HCT116 (cell line): ENCODE results near the gene PCBP3. TPM values are rescaled to one million over a fixed set of nuclear protein-coding genes. Genes with fewer than 3 reads are reported as not detected.

Experiments
- ATAC-seq: fragments of 200-7000 bp; cut with Tn5 transposase; 2 replicates; pipeline ENCODE4 v1.9.1; 2020; ENCODE audit warnings: mild to moderate bottlenecking, moderate library complexity
- BruUV-seq: library from RNA; stranded (reverse); fragments of 400-500 nt; replicated peaks from 2 replicates; lab custom pipeline; 2021; lab: Mats Ljungman, UMichigan
- CTCF ChIA-PET: fragments of 300-600 bp; sonication (Branson Sonifier 250); formaldehyde crosslinking; loops from one replicate; lab custom pipeline; 2021; ENCODE audit warnings: antibody characterized with exemption; lab: Charles Lee
- POLR2A ChIA-PET: fragments of 300-600, 350-600 bp; sonication (Branson Sonifier 250); formaldehyde crosslinking; loops from one replicate; lab custom pipeline; 2021; ENCODE audit warnings: antibody characterized with exemption; lab: Charles Lee
- RAD21 ChIA-PET, 2 experiments: fragments of 300-600 bp; sonication (Branson Sonifier 250); formaldehyde crosslinking; loops; one replicate each; lab custom pipeline; 2023; ENCODE audit warnings: low total read pairs in 2 of 2; ENCODE audit not compliant: uncharacterized antibody in 2 of 2, unreplicated experiment in 2 of 2, low non-redundant PET in 1 of 2; lab: Charles Lee
- DNase-seq: peaks from one replicate; pipeline ENCODE4 v3.0.0-alpha.2; 2010; ENCODE audit warnings: low read depth, low spot score
- H2AFZ ChIP-seq: fragments of 200-600 bp; shearing (Covaris generic), sonication (generic); 2 replicates; pipeline ENCODE4 v1.6.1; 2017; ENCODE audit warnings: low read depth, mixed run types, mixed read lengths, antibody characterized with exemption, low read length; ENCODE audit not compliant: poor library complexity, severe bottlenecking
- H3K27ac ChIP-seq: 2 replicates; pipeline ENCODE4 v1.5.1; 2012; ENCODE audit warnings: low read depth, low read length
- H3K27me3 ChIP-seq: fragments of 200-600 bp; sonication (generic); 2 replicates; pipeline ENCODE4 v1.6.1; 2016; ENCODE audit warnings: mixed run types, low read length, mixed read lengths; ENCODE audit not compliant: insufficient read depth
- H3K36me3 ChIP-seq, 2 experiments: fragments of 200-500 bp in 1 of 2; fragments of 200-600 bp in 1 of 2; sonication (Bioruptor generic) in 1 of 2; sonication (generic) in 1 of 2; 2 replicates each; pipeline versions ENCODE4 v1.5.1 to v1.6.1; 2014 to 2016; ENCODE audit warnings: low read length in 2 of 2, inconsistent platforms in 1 of 2, mixed read lengths in 1 of 2, mixed run types in 1 of 2; ENCODE audit not compliant: insufficient read depth in 2 of 2, control insufficient read depth in 1 of 2
- H3K4me1 ChIP-seq, 2 experiments: fragments of 200-600 bp in 1 of 2; sonication (generic) in 1 of 2; 2 replicates each; pipeline versions ENCODE4 v1.5.1 to v1.6.1; 2012 to 2017; ENCODE audit warnings: low read length in 2 of 2, inconsistent platforms in 1 of 2, mild to moderate bottlenecking in 1 of 2, mixed read lengths in 1 of 2, mixed run types in 1 of 2, moderate library complexity in 1 of 2; ENCODE audit not compliant: insufficient read depth in 2 of 2, control insufficient read depth in 1 of 2
- H3K4me2 ChIP-seq: fragments of 200-600 bp; sonication (generic); 2 replicates; pipeline ENCODE4 v1.6.1; 2017; ENCODE audit warnings: mixed run types, low read length, mixed read lengths
- H3K4me3 ChIP-seq, 2 experiments: fragments of 200-600 bp in 1 of 2; sonication (generic) in 1 of 2; replicated peaks in 1 of 2; 2 replicates each; pipeline ENCODE4 v1.5.1; 2011 to 2016; ENCODE audit warnings: low read length in 2 of 2, control low read depth in 1 of 2, low read depth in 1 of 2, mild to moderate bottlenecking in 1 of 2, mixed read lengths in 1 of 2, mixed run types in 1 of 2
- H3K79me2 ChIP-seq: fragments of 200-600 bp; sonication (generic); 2 replicates; pipeline ENCODE4 v1.6.1; 2017; ENCODE audit warnings: mild to moderate bottlenecking, mixed run types, low read length, moderate library complexity, mixed read lengths; ENCODE audit not compliant: insufficient read depth
- H3K9ac ChIP-seq: fragments of 200-600 bp; sonication (generic); 2 replicates; pipeline ENCODE4 v1.6.1; 2016; ENCODE audit warnings: low read length, mixed read lengths
- H3K9me2 ChIP-seq: fragments of 200-600 bp; sonication (generic), shearing (Covaris generic); 2 replicates; pipeline ENCODE4 v1.6.1; 2017; ENCODE audit warnings: mixed run types, mild to moderate bottlenecking, moderate library complexity; ENCODE audit not compliant: insufficient read depth
- H3K9me3 ChIP-seq, 2 experiments: fragments of 200-500 bp in 1 of 2; fragments of 200-600 bp in 1 of 2; sonication (Bioruptor generic) in 1 of 2; sonication (generic) in 1 of 2; 2 replicates each; pipeline ENCODE4 v1.6.1; 2014 to 2017; ENCODE audit warnings: low read length in 2 of 2, mixed read lengths in 2 of 2, inconsistent platforms in 1 of 2, low read depth in 1 of 2, mild to moderate bottlenecking in 1 of 2, mixed run types in 1 of 2, moderate library complexity in 1 of 2; ENCODE audit not compliant: control insufficient read depth in 1 of 2, insufficient read depth in 1 of 2
- H4K20me1 ChIP-seq: fragments of 200-600 bp; sonication (generic), shearing (Covaris generic); 2 replicates; pipeline ENCODE4 v1.6.1; 2017; ENCODE audit warnings: mixed run types, mild to moderate bottlenecking, moderate library complexity; ENCODE audit not compliant: insufficient read depth
- CBX3 ChIP-seq: IDR thresholded peaks from 2 replicates; pipeline ENCODE4 v1.6.1; 2012; ENCODE audit warnings: low read depth
- CEBPB ChIP-seq: IDR thresholded peaks from 2 replicates; pipeline ENCODE4 v1.6.1; 2012; ENCODE audit warnings: low read depth
- EGR1 ChIP-seq: IDR thresholded peaks from 2 replicates; pipeline ENCODE4 v1.6.1; 2012; ENCODE audit warnings: low read depth
- ELF1 ChIP-seq: IDR thresholded peaks from 2 replicates; pipeline ENCODE4 v1.6.1; 2012; ENCODE audit warnings: low read depth, borderline replicate concordance
- EZH2 ChIP-seq: fragments of 200-600 bp; sonication (generic); IDR thresholded peaks from 2 replicates; pipeline ENCODE4 v1.6.1; 2017; ENCODE audit warnings: antibody characterized with exemption, mixed run types
- FOSL1 ChIP-seq: IDR thresholded peaks from 2 replicates; pipeline ENCODE4 v1.6.1; 2012; ENCODE audit warnings: low read depth
- JUND ChIP-seq: IDR thresholded peaks from 2 replicates; pipeline ENCODE4 v1.6.1; 2012
- MAX ChIP-seq: IDR thresholded peaks from 2 replicates; pipeline ENCODE4 v1.6.1; 2012
- POLR2AphosphoS5 ChIP-seq: IDR thresholded peaks from 2 replicates; pipeline ENCODE4 v1.6.1; 2011; ENCODE audit warnings: mild to moderate bottlenecking, low read depth, low read length, moderate library complexity
- RAD21 ChIP-seq: IDR thresholded peaks from 2 replicates; pipeline ENCODE4 v1.6.1; 2012; ENCODE audit warnings: low read depth, mild to moderate bottlenecking
- SIN3A ChIP-seq: IDR thresholded peaks from 2 replicates; pipeline ENCODE4 v1.6.1; 2012; ENCODE audit warnings: low read depth
- SP1 ChIP-seq: IDR thresholded peaks from 2 replicates; pipeline ENCODE4 v1.6.1; 2012; ENCODE audit warnings: low read depth
- TCF7L2 ChIP-seq: IDR thresholded peaks from 2 replicates; pipeline ENCODE4 v1.7.0; 2011; ENCODE audit warnings: borderline replicate concordance, inconsistent platforms; ENCODE audit not compliant: insufficient read depth, insufficient read length; ENCODE audit errors: extremely low read depth
- YY1 ChIP-seq: IDR thresholded peaks from 2 replicates; pipeline ENCODE4 v1.6.1; 2011; ENCODE audit warnings: low read length, low read depth, moderate library complexity, mild to moderate bottlenecking; ENCODE audit not compliant: insufficient replicate concordance; ENCODE audit errors: extremely low read depth
- ZBTB33 ChIP-seq: IDR thresholded peaks from 2 replicates; pipeline ENCODE4 v1.6.1; 2011; ENCODE audit warnings: mild to moderate bottlenecking, low read length, moderate library complexity; ENCODE audit not compliant: insufficient replicate concordance; ENCODE audit errors: extremely low read depth
- ZNF274 ChIP-seq: fragments of 200-500 bp; sonication (Bioruptor generic); IDR thresholded peaks from 2 replicates; pipeline ENCODE4 v1.6.1; 2014; ENCODE audit warnings: mild to moderate bottlenecking, low read depth, low read length, inconsistent platforms
- intact Hi-C: fragments of 100-400 bp; cut with micrococcal nuclease; formaldehyde crosslinking; loops from 2 replicates; pipeline ENCODE4 v1.10.0; 2022
- total RNA-seq: library from RNA; stranded (reverse); gene quantifications from one replicate; pipeline ENCODE4 v1.2.1, GENCODE V29; 2021; ENCODE audit not compliant: unreplicated experiment

The PCBP3 gene
- total RNA-seq, 1 experiment from 2014 or later = 3.1 TPM

- Histone ChIP-seq H4K20me1 (no peaks in the 10 kb centered on the region), H3K9me3 (no peaks in the 10 kb centered on the region), H3K4me3 (no peak overlapping the region), H3K27me3 (no peaks in the 10 kb centered on the region), H3K36me3 (no peaks in the 10 kb centered on the region), H3K4me2 (no peak overlapping the region), H2AFZ (no peak overlapping the region), H3K27ac (no peak overlapping the region), H3K9ac (no peak overlapping the region), H3K79me2 (no peaks in the 10 kb centered on the region), H3K4me1 (no peaks in the 10 kb centered on the region; a peak in 1 of 4 replicates), H3K9me2 (no peaks in the 10 kb centered on the region)
- ChIA-PET CTCF (no interaction called here), RAD21 (no interaction called here), POLR2A (no interaction called here)
- TF ChIP-seq RAD21 = no peak
- TF ChIP-seq SP1 = no peak
- TF ChIP-seq TCF7L2 = no peak
- ATAC-seq (no peak), DNase-seq (no peak)
- BruUV-seq = no TSS peak
- intact Hi-C loops = no loop called here
Measured at GRCh38 chr21:45830221-45830640, 186.7 kb downstream of the PCBP3 start.

GRCh38 chr21:45830720-45831366 lies 187.3 kb downstream of the PCBP3 start:
- BruUV-seq = no TSS peak
- ChIA-PET POLR2A (no interaction called here), CTCF (no interaction called here), RAD21 (no interaction called here)
- Histone ChIP-seq H3K4me3 (no peak overlapping the region), H2AFZ (no peak overlapping the region), H3K27me3 (no peaks in the 10 kb centered on the region), H3K27ac (no peak overlapping the region), H3K9me3 (no peaks in the 10 kb centered on the region), H3K79me2 (no peaks in the 10 kb centered on the region), H3K4me1 (no peaks in the 10 kb centered on the region; a peak in 1 of 4 replicates), H3K4me2 (no peak overlapping the region), H4K20me1 (no peaks in the 10 kb centered on the region), H3K9me2 (no peaks in the 10 kb centered on the region), H3K9ac (no peak overlapping the region), H3K36me3 (no peaks in the 10 kb centered on the region)
- ATAC-seq (no peak), DNase-seq (no peak)
- intact Hi-C loops = no loop called here
- TF ChIP-seq POLR2AphosphoS5 (no peak), ZBTB33 (no peak), SP1 (no peak), SIN3A (no peak), YY1 (no peak), EZH2 (no peak), FOSL1 (no peak), ELF1 (no peak), TCF7L2 (no peak), CBX3 (no peak), EGR1 (no peak), ZNF274 (no peak), JUND (no peak), RAD21 (no peak), MAX (no peak), CEBPB (no peak)
